Peyer's patch (tissue), 4 donors: ENCODE data around the gene OR56B1.

Experiments used
- POLR2A ChIP-seq, 2 donors: fragments of 450-650 bp; IDR thresholded peaks; one replicate each; pipeline ENCODE4 v1.5.1; 2017; ENCODE audit warnings: antibody characterized with exemption in 2 of 2, mild to moderate bottlenecking in 2 of 2, moderate library complexity in 2 of 2
- TF ChIP-seq, protein P1 (sequence below), 6 experiments: fragments of 450-650 bp in 4 of 6; fragments of 200-600 bp in 2 of 6; sonication (generic) in 1 of 6; IDR thresholded peaks; one replicate each; pipeline ENCODE4 v1.5.1; 2017 to 2019; ENCODE audit warnings: antibody characterized with exemption in 6 of 6, mild to moderate bottlenecking in 3 of 6, moderate library complexity in 1 of 6

DNA sequence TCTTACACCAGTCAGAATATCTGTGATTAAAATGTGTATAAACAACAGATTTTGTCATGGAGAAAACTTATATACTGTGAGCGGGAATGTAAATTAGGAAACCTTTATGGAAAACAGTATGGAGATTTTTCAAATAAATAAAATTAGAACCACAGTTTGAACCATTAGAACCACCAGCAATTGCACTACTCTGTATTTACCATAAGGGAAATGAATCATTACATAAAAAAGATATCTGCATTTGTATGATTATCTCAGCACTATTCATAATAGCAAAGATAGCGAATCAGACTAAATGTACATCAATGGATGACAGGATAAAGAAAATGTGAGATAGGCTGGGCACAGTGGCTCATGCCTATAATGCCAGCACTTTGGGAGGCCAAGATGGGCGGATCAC, 10.4 kb downstream of the OR56B1 start:
- TF ChIP-seq POLR2A (IDR thresholded peaks at IDR 0.05), result no peak
- TF ChIP-seq, protein P1, sequence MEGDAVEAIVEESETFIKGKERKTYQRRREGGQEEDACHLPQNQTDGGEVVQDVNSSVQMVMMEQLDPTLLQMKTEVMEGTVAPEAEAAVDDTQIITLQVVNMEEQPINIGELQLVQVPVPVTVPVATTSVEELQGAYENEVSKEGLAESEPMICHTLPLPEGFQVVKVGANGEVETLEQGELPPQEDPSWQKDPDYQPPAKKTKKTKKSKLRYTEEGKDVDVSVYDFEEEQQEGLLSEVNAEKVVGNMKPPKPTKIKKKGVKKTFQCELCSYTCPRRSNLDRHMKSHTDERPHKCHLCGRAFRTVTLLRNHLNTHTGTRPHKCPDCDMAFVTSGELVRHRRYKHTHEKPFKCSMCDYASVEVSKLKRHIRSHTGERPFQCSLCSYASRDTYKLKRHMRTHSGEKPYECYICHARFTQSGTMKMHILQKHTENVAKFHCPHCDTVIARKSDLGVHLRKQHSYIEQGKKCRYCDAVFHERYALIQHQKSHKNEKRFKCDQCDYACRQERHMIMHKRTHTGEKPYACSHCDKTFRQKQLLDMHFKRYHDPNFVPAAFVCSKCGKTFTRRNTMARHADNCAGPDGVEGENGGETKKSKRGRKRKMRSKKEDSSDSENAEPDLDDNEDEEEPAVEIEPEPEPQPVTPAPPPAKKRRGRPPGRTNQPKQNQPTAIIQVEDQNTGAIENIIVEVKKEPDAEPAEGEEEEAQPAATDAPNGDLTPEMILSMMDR (IDR thresholded peaks at IDR 0.05), result no peak
